Hepatocyte (in vitro differentiated cells): ENCODE data around the gene ATP7B. TPM values are rescaled to one million over a fixed set of nuclear protein-coding genes. Genes with fewer than 3 reads are reported as not detected.

Source experiments
- DNase-seq: peaks from one replicate; pipeline ENCODE4 v3.0.0-alpha.2; 2016; ENCODE audit warnings: low spot score
- H2AFZ ChIP-seq: fragments of 200-600 bp; sonication (generic); 2 replicates; pipeline ENCODE4 v1.6.0; 2016; ENCODE audit warnings: antibody characterized with exemption, mild to moderate bottlenecking
- H3K27ac ChIP-seq: fragments of 200-600 bp; sonication (generic); 2 replicates; pipeline ENCODE4 v1.5.1; 2016; ENCODE audit warnings: mild to moderate bottlenecking
- H3K27me3 ChIP-seq: fragments of 200-600 bp; sonication (generic); 2 replicates; pipeline ENCODE4 v1.6.1; 2016
- H3K36me3 ChIP-seq: fragments of 200-600 bp; sonication (generic); replicated peaks from 2 replicates; pipeline ENCODE4 v1.5.1; 2016; ENCODE audit warnings: low read depth; ENCODE audit not compliant: insufficient read depth
- H3K4me1 ChIP-seq: fragments of 200-600 bp; sonication (generic); 2 replicates; pipeline ENCODE4 v1.5.1; 2016; ENCODE audit warnings: mild to moderate bottlenecking, moderate library complexity; ENCODE audit not compliant: insufficient read depth
- H3K4me2 ChIP-seq: fragments of 200-600 bp; sonication (generic); 2 replicates; pipeline ENCODE4 v1.6.0; 2016
- H3K4me3 ChIP-seq: fragments of 200-600 bp; sonication (generic); 2 replicates; pipeline ENCODE4 v1.5.1; 2016; ENCODE audit warnings: mild to moderate bottlenecking
- H3K79me2 ChIP-seq: fragments of 200-600 bp; sonication (generic); 2 replicates; pipeline ENCODE4 v1.6.0; 2017; ENCODE audit warnings: mild to moderate bottlenecking
- H3K9me2 ChIP-seq: fragments of 200-600 bp; sonication (generic); replicated peaks from 2 replicates; pipeline ENCODE4 v1.6.0; 2017; ENCODE audit warnings: mild to moderate bottlenecking; ENCODE audit not compliant: insufficient read depth
- H3K9me3 ChIP-seq: fragments of 200-600 bp; sonication (generic); 2 replicates; pipeline ENCODE4 v1.5.1; 2016; ENCODE audit warnings: low read depth, mild to moderate bottlenecking
- H4K20me1 ChIP-seq: fragments of 200-600 bp; sonication (generic); 2 replicates; pipeline ENCODE4 v1.6.0; 2016; ENCODE audit warnings: mild to moderate bottlenecking; ENCODE audit not compliant: insufficient read depth, poor library complexity, severe bottlenecking
- CTCF ChIP-seq: fragments of 200-600 bp; sonication (generic); IDR thresholded peaks from 2 replicates; pipeline ENCODE4 v1.5.1; 2016; ENCODE audit warnings: antibody characterized with exemption, mild to moderate bottlenecking; ENCODE audit not compliant: poor library complexity
- EZH2 ChIP-seq: fragments of 200-600 bp; sonication (generic); IDR thresholded peaks from 2 replicates; pipeline ENCODE4 v1.6.1; 2016; ENCODE audit warnings: antibody characterized with exemption, mild to moderate bottlenecking, borderline replicate concordance
- EZH2phosphoT487 ChIP-seq: fragments of 200-600 bp; sonication (generic); IDR thresholded peaks from one replicate; pipeline ENCODE4 v1.6.1; 2018; ENCODE audit warnings: antibody characterized with exemption, mild to moderate bottlenecking, low read depth, moderate library complexity; ENCODE audit not compliant: unreplicated experiment, severe bottlenecking
- WGBS: methylation state at CpG from one replicate; pipeline ENCODE4 v1.1.6; 2016; ENCODE audit warnings: low lambda C conversion rate; ENCODE audit errors: missing lambda C conversion rate; 5-methylcytosine and 5-hydroxymethylcytosine counted together
- polyA plus RNA-seq: library from polyadenylated mRNA; unstranded; fragments of >200 nt; fragmentation: Nextera tagmentation; extraction: Ambion mirVana; gene quantifications from 2 replicates; pipeline ENCODE4 v1.2.1, GENCODE V29; 2016
- total RNA-seq: library from RNA; depleted of rRNA; stranded (reverse); fragments of >200 nt; gene quantifications from 2 replicates; pipeline ENCODE4 v1.2.3, GENCODE V29; 2014

The ATP7B gene
- total and polyA plus RNA-seq, 2 experiments from 2014 or later: 47.3 to 70.0 TPM

- no peaks in the 10 kb centered on the region for H3K9me2 ChIP-seq
- H3K79me2 ChIP-seq: peaks cover 92% of the 10 kb centered on the region
- no peak for TF ChIP-seq EZH2phosphoT487
- TF ChIP-seq CTCF: no peak
- TF ChIP-seq EZH2: no peak
- H3K27me3 ChIP-seq: no peaks in the 10 kb centered on the region
- H2AFZ ChIP-seq: no peak overlapping the region
- no peaks in the 10 kb centered on the region for H4K20me1 ChIP-seq
- WGBS: 75% methylated on average over 13 of the region's 13 CpGs
- no peaks in the 10 kb centered on the region for H3K36me3 ChIP-seq
- no peak overlapping the region for H3K4me3 ChIP-seq
- H3K4me1 ChIP-seq: peaks cover 31% of the 10 kb centered on the region
- no peaks in the 10 kb centered on the region for H3K9me3 ChIP-seq
- H3K27ac ChIP-seq: peak overlapping the region; percentile 69
- peak overlapping the region; percentile 70 for H3K4me2 ChIP-seq
- no peak for DNase-seq
These were observed 5.3 kb downstream of the ATP7B start for GRCh38 chr13:52005841-52006522.

- H3K36me3 ChIP-seq: no peaks in the 10 kb centered on the region
- H3K27me3 ChIP-seq: no peaks in the 10 kb centered on the region
- H2AFZ ChIP-seq: no peak overlapping the region
- peaks cover 90% of the 10 kb centered on the region for H3K79me2 ChIP-seq
- no peak for TF ChIP-seq EZH2
- TF ChIP-seq EZH2phosphoT487: no peak
- TF ChIP-seq CTCF: no peak
- no peaks in the 10 kb centered on the region for H3K9me2 ChIP-seq
- 86% methylated on average over 7 of the region's 7 CpGs for WGBS
- no peak overlapping the region for H3K4me3 ChIP-seq
- H3K9me3 ChIP-seq: no peaks in the 10 kb centered on the region
- H3K27ac ChIP-seq: no peak overlapping the region
- DNase-seq: no peak
- no peak overlapping the region for H3K4me2 ChIP-seq
- peaks cover 34% of the 10 kb centered on the region for H3K4me1 ChIP-seq
- no peaks in the 10 kb centered on the region for H4K20me1 ChIP-seq
These were observed 6.6 kb downstream of the ATP7B start for GRCh38 chr13:52004511-52005170.

- H3K36me3 ChIP-seq: no peaks in the 10 kb centered on the region
- no peaks in the 10 kb centered on the region for H3K27me3 ChIP-seq
- no peaks in the 10 kb centered on the region for H3K9me3 ChIP-seq
- H3K4me3 ChIP-seq: no peak overlapping the region
- H3K4me1 ChIP-seq: peaks cover 45% of the 10 kb centered on the region
- H3K9me2 ChIP-seq: no peaks in the 10 kb centered on the region
- 76% methylated on average over 4 of the region's 4 CpGs for WGBS
- peaks cover 79% of the 10 kb centered on the region for H3K79me2 ChIP-seq
- H2AFZ ChIP-seq: no peak overlapping the region
- H4K20me1 ChIP-seq: no peaks in the 10 kb centered on the region
- TF ChIP-seq EZH2 (no peak), EZH2phosphoT487 (no peak), CTCF (no peak)
- H3K27ac ChIP-seq: no peak overlapping the region
- no peak overlapping the region for H3K4me2 ChIP-seq
- DNase-seq: no peak
These were observed 7.7 kb downstream of the ATP7B start for GRCh38 chr13:52003541-52003940.
